Measurements from ENCODE around the gene RPP25L. TPM values are rescaled to one million over a fixed set of nuclear protein-coding genes. Genes with fewer than 3 reads are reported as not detected.

RPP25L gene
- total RNA-seq, 1 donor from 2014 or later = 24.5 TPM

- peaks cover 3% of the 10 kb centered on the region for H3K36me3 Mint-ChIP-seq
- TF ChIP-seq, protein P1, sequence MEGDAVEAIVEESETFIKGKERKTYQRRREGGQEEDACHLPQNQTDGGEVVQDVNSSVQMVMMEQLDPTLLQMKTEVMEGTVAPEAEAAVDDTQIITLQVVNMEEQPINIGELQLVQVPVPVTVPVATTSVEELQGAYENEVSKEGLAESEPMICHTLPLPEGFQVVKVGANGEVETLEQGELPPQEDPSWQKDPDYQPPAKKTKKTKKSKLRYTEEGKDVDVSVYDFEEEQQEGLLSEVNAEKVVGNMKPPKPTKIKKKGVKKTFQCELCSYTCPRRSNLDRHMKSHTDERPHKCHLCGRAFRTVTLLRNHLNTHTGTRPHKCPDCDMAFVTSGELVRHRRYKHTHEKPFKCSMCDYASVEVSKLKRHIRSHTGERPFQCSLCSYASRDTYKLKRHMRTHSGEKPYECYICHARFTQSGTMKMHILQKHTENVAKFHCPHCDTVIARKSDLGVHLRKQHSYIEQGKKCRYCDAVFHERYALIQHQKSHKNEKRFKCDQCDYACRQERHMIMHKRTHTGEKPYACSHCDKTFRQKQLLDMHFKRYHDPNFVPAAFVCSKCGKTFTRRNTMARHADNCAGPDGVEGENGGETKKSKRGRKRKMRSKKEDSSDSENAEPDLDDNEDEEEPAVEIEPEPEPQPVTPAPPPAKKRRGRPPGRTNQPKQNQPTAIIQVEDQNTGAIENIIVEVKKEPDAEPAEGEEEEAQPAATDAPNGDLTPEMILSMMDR (IDR thresholded peaks at IDR 0.05; ENCODE audit: unreplicated experiment) = no peak
- no peaks in the 10 kb centered on the region for H3K27me3 Mint-ChIP-seq (ENCODE audit: low read depth)
- H3K4me3 Mint-ChIP-seq = peak overlapping the region; percentile 71
- H3K9me3 Mint-ChIP-seq = no peaks in the 10 kb centered on the region
- peak overlapping the region; percentile 95 for H3K27ac Mint-ChIP-seq
- no peak for DNase-seq (ENCODE audit: low spot score in 2 of 2, unreplicated experiment in 2 of 2)
- peaks cover 46% of the 10 kb centered on the region for H3K4me1 Mint-ChIP-seq
These were observed 42.6 kb upstream of the RPP25L start for GRCh38 chr9:34654323-34655051.

DNA sequence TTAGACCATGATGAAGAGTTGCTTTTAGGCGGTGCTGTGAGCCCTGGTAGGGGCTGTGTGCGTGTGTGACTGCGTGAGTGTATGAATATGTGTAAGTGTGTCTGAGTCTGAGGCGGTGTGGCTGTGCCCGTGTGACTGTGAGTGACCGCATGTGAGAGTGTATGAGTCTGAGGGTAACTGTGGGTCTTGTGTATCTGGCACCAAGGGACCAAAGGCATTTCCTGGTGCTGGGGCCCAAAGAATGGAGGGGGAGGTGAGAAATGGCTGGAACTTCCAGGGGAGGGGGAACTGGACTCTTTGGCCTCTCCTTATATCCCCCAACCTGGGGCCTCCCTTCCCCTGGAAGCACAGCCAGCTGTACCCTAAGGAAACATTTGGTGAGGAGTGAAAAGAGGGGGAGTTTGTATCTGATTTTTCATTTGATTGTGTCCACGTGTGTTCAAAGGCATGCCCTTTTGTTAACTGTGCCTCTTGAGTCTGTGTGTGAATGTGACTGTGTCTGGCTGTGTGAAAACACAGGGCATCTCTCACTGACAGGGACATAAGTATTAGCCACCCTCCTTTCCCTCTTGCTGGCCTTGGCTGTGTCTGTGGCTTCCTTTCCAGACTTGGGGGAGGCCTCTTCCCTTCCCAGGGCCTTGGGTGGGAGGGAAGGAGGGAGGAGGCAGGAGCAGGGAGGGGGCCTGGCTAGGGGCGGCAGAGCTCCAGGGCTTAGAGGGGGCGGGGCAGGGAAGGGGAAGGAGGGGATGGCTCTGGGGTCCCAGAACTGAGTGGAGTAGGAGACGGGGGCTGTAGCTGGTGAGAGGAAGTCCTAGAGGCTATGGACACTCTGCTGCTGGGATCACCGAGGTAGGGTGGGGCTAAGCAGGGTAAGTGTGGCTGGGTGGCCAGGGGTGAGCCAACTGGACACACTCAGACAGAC, 41.5 kb upstream of the RPP25L start:
- Mint-ChIP-seq H3K4me1 (peaks cover 46% of the 10 kb centered on the region), H3K4me3 (peak overlapping the region; percentile 71), H3K36me3 (peaks cover 6% of the 10 kb centered on the region), H3K27me3 (ENCODE audit: low read depth) (no peaks in the 10 kb centered on the region), H3K27ac (peak overlapping the region; percentile 95), H3K9me3 (no peaks in the 10 kb centered on the region)
- DNase-seq (ENCODE audit: low spot score in 2 of 2, unreplicated experiment in 2 of 2) = no peak
- TF ChIP-seq, protein P1 (IDR thresholded peaks at IDR 0.05; ENCODE audit: unreplicated experiment) = no peak

DNA sequence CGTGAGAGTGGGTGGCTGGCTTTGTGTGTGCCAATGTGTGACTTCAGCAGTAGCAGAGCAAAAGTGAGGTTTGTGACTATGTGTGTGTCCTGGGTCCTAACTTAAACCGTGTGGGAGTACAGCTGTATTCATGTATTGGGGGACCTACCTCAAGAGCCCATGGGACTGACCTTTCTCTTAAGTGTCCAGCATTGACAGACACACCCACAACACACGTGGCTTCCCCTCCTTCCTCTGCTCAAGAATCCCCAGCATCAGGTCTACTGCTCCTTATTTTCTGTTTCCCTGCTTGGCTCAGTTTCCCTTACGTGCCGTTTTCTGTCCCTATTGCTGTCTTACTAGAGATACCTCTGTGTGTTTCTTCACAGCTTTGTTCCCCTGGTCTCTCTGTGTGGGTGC, 40.7 kb upstream of the RPP25L start:
- H3K4me3 Mint-ChIP-seq = peak overlapping the region; percentile 71
- DNase-seq (ENCODE audit: low spot score in 2 of 2, unreplicated experiment in 2 of 2) = no peak
- peaks cover 53% of the 10 kb centered on the region for H3K4me1 Mint-ChIP-seq
- peaks cover 6% of the 10 kb centered on the region for H3K36me3 Mint-ChIP-seq
- H3K27ac Mint-ChIP-seq = peak overlapping the region; percentile 95
- TF ChIP-seq, protein P1 (IDR thresholded peaks at IDR 0.05; ENCODE audit: unreplicated experiment) = no peak
- no peaks in the 10 kb centered on the region for H3K27me3 Mint-ChIP-seq (ENCODE audit: low read depth)
- H3K9me3 Mint-ChIP-seq = no peaks in the 10 kb centered on the region

GRCh38 chr9:34651876-34652601, 40.1 kb upstream of the RPP25L start, which contains the start of gene IL11RA:
IL11RA (plus strand) TSS chr9:34652185; CDS start chr9:34655218, 3,033 bp downstream.
- H3K4me1 Mint-ChIP-seq = peaks cover 58% of the 10 kb centered on the region
- H3K4me3 Mint-ChIP-seq = peak within 1 kb of the TSS; percentile 71
- TF ChIP-seq, protein P1 (IDR thresholded peaks at IDR 0.05; ENCODE audit: unreplicated experiment) = no peak
- DNase-seq (ENCODE audit: low spot score in 2 of 2, unreplicated experiment in 2 of 2) = no peak
- no peaks in the 10 kb centered on the region for H3K9me3 Mint-ChIP-seq
- peaks cover 6% of the 10 kb centered on the region for H3K36me3 Mint-ChIP-seq
- peak within 1 kb of the TSS; percentile 95 for H3K27ac Mint-ChIP-seq
- no peaks in the 10 kb centered on the region for H3K27me3 Mint-ChIP-seq (ENCODE audit: low read depth)

DNA sequence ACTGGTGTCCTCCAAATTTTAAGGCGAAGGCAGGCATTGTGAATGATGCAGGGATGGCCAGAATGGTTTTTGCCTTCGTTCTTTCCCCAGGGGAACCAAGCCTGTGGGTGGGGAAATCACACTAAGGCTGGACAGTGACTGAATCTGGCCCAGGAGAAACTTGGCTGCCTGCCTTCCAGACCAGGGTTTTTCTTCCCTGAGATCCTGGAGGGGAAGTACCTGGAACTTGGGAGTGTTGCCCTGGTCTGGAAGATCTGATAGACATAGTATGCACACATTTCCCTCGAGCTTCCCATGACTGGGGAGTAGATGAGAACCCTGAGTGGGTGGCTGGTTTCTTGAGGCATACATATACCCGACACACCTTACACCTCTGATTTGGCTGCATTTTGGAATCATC, 39.4 kb upstream of the RPP25L start:
- Mint-ChIP-seq H3K36me3 (peaks cover 6% of the 10 kb centered on the region), H3K4me3 (peak overlapping the region; percentile 71), H3K27ac (peak overlapping the region; percentile 84), H3K9me3 (no peaks in the 10 kb centered on the region), H3K27me3 (ENCODE audit: low read depth) (no peaks in the 10 kb centered on the region), H3K4me1 (peaks cover 61% of the 10 kb centered on the region)
- TF ChIP-seq, protein P1 (IDR thresholded peaks at IDR 0.05; ENCODE audit: unreplicated experiment) = no peak
- DNase-seq (ENCODE audit: low spot score in 2 of 2, unreplicated experiment in 2 of 2) = no peak

All from mesothelial cell of epicardium (in vitro differentiated cells).